Measurements from ENCODE around the gene PAX8.

PAX8 gene

GRCh38 chr2:113167115-113167932 lies 111.4 kb downstream of the PAX8 start:
- DNase-seq (ENCODE audit: low read depth) = no peak

- DNase-seq (ENCODE audit: low read depth) = no peak
These were observed 112.5 kb downstream of the PAX8 start for GRCh38 chr2:113166187-113166645.

Data from GM04504 (cell line).